SK-N-SH treated with all-trans-retinoic acid at 6 μM for 48 hours (cell line): ENCODE results near the gene CDKL2.
"Not testable (repeated sequence)": the region's sequence is repeated elsewhere in the genome, so short reads cannot be mapped to it uniquely, and the experiment has no call there.

Experiments
- ATAC-seq: fragments of 200-7000 bp; cut with Tn5 transposase; 3 replicates; pipeline ENCODE4 v1.9.1; 2020; ENCODE audit warnings: mild to moderate bottlenecking, moderate library complexity
- BACH2 ChIP-seq: fragments of 250-450 bp; sonication (Bioruptor Pico); IDR thresholded peaks from 2 replicates; pipeline ENCODE4 v1.9.0; 2021; ENCODE audit warnings: mild to moderate bottlenecking, borderline replicate concordance
- CSDC2 ChIP-seq: fragments of 250-450 bp; sonication (Bioruptor Pico); IDR thresholded peaks from 2 replicates; pipeline ENCODE4 v1.5.0; 2020; ENCODE audit warnings: mild to moderate bottlenecking, moderate library complexity
- ESRRG ChIP-seq: fragments of 250-450 bp; sonication (Bioruptor Pico); IDR thresholded peaks from 2 replicates; pipeline ENCODE4 v1.6.1; 2021; ENCODE audit warnings: mild to moderate bottlenecking
- GLIS3 ChIP-seq: fragments of 250-450 bp; sonication (Bioruptor Pico); IDR thresholded peaks from 2 replicates; pipeline ENCODE4 v1.5.0; 2020; ENCODE audit warnings: mild to moderate bottlenecking, moderate library complexity
- ISL1 ChIP-seq: fragments of 250-450 bp; sonication (Bioruptor Pico); IDR thresholded peaks from 2 replicates; pipeline ENCODE4 v2.1.2; 2022; ENCODE audit warnings: mild to moderate bottlenecking, moderate library complexity
- OSR1 ChIP-seq: fragments of 250-450 bp; sonication (Bioruptor Pico); IDR thresholded peaks from 2 replicates; pipeline ENCODE4 v1.8.0; 2022; ENCODE audit warnings: moderate library complexity, mild to moderate bottlenecking, inconsistent platforms
- PPARA ChIP-seq: fragments of 250-450 bp; sonication (Bioruptor Pico); IDR thresholded peaks from 2 replicates; pipeline ENCODE4 v1.5.0; 2020; ENCODE audit warnings: mild to moderate bottlenecking, borderline replicate concordance
- RARB ChIP-seq: fragments of 250-450 bp; sonication (Bioruptor Pico); IDR thresholded peaks from 2 replicates; pipeline ENCODE4 v1.8.0; 2021; ENCODE audit warnings: mild to moderate bottlenecking, moderate library complexity
- TCF4 ChIP-seq: fragments of 250-450 bp; sonication (Bioruptor Pico); IDR thresholded peaks from 2 replicates; pipeline ENCODE4 v1.8.0; 2021; ENCODE audit warnings: mild to moderate bottlenecking, moderate library complexity, borderline replicate concordance
- TOX ChIP-seq: fragments of 250-450 bp; sonication (Bioruptor Pico); IDR thresholded peaks from 2 replicates; pipeline ENCODE4 v1.8.0; 2021; ENCODE audit warnings: mild to moderate bottlenecking, moderate library complexity, borderline replicate concordance
- ZC3H10 ChIP-seq: fragments of 250-450 bp; sonication (Bioruptor Pico); IDR thresholded peaks from 2 replicates; pipeline ENCODE4 v1.5.1; 2021; ENCODE audit warnings: mild to moderate bottlenecking, moderate library complexity
- ZNF565 ChIP-seq: fragments of 450-650 bp; formaldehyde crosslinking; conservative IDR thresholded peaks from 2 replicates; pipeline ENCODE4 v1.5.0; 2020; ENCODE audit warnings: low read depth, mild to moderate bottlenecking, moderate library complexity
- ZNF70 ChIP-seq: fragments of 450-650 bp; formaldehyde crosslinking; IDR thresholded peaks from 2 replicates; pipeline ENCODE4 v1.5.0; 2020; ENCODE audit warnings: mild to moderate bottlenecking, moderate library complexity
- TF ChIP-seq, protein P1 (sequence below): fragments of 250-450 bp; sonication (Bioruptor Pico); IDR thresholded peaks from 2 replicates; pipeline ENCODE4 v1.5.1; 2020; ENCODE audit warnings: low read depth, mild to moderate bottlenecking, moderate library complexity
- TF ChIP-seq, protein P2 (sequence below): fragments of 250-450 bp; sonication (Bioruptor Pico); IDR thresholded peaks from 2 replicates; pipeline ENCODE4 v1.8.0; 2020; ENCODE audit warnings: mild to moderate bottlenecking, moderate library complexity, borderline replicate concordance
- TF ChIP-seq, protein P3 (sequence below): fragments of 250-450 bp; sonication (Bioruptor Pico); IDR thresholded peaks from 2 replicates; pipeline ENCODE4 v1.5.1; 2021; ENCODE audit warnings: mild to moderate bottlenecking, moderate library complexity
- TF ChIP-seq, protein P4 (sequence below): fragments of 250-450 bp; sonication (Bioruptor Pico); IDR thresholded peaks from 2 replicates; pipeline ENCODE4 v1.5.0; 2020; ENCODE audit warnings: mild to moderate bottlenecking, moderate library complexity

The CDKL2 gene

DNA sequence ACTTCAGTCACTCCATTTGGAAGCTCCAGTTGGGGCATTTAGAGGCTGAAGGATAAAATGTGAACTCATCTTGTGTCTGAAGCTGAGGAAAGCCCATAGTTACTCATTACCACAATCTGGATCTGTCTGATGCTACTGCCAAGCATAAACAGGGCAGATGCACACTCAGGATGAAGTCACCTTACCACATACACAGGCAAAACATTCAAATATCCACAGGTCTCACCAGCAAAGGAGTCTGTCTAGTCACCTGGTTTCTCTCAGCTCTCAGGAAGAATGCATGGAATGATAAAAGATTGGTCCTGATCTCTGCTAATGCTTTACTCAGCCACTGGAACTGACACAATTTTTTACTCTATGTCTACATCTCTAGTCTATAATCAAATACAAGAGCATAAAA is 87.5 kb downstream of the CDKL2 start:
- ATAC-seq, result peak; percentile 84
- TF ChIP-seq, protein P1, sequence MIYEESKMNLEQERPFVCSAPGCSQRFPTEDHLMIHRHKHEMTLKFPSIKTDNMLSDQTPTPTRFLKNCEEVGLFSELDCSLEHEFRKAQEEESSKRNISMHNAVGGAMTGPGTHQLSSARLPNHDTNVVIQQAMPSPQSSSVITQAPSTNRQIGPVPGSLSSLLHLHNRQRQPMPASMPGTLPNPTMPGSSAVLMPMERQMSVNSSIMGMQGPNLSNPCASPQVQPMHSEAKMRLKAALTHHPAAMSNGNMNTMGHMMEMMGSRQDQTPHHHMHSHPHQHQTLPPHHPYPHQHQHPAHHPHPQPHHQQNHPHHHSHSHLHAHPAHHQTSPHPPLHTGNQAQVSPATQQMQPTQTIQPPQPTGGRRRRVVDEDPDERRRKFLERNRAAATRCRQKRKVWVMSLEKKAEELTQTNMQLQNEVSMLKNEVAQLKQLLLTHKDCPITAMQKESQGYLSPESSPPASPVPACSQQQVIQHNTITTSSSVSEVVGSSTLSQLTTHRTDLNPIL, result peak; percentile 55; the same call in 1 of the 2 replicates
- no peak for TF ChIP-seq ZNF70
- TF ChIP-seq TCF4, result peak; percentile 40; the same call in 1 of the 2 replicates
- TF ChIP-seq ISL1, result peak; percentile 87

DNA sequence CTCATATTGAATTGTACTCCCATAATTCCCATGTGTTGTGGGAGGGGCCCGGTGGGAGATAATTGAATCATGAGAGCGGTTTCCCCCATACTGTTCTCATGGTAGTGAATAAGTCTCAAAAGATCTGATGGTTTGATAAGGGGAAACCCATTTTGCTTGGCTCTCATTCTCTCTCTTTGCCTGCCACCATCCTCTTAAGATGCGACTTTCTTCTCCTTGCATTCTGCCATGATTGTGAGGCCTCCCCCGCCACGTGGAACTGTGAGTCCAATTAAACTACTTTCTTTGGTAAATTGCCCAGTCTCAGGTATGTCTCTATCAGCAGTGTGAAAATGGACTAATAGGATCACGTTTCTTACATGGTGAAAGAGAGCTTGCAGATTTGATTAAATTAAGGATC is 93.0 kb downstream of the CDKL2 start:
- not testable (repeated sequence) for ATAC-seq

DNA sequence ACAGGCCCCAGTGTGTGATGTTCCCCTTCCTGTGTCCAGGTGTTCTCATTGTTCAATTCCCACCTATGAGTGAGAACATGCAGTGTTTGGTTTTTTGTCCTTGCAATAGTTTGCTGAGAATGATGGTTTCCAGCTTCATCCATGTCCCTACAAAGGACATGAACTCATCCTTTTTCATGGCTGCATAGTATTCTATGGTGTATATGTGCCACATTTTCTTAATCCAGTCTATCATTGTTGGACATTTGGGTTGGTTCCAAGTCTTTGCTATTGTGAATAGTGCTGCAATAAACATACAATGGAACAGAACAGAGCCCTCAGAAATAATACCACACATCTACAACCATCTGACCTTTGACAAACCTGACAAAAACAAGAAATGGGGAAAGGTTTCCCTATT is 96.4 kb downstream of the CDKL2 start:
- ATAC-seq, result not testable (repeated sequence)

DNA sequence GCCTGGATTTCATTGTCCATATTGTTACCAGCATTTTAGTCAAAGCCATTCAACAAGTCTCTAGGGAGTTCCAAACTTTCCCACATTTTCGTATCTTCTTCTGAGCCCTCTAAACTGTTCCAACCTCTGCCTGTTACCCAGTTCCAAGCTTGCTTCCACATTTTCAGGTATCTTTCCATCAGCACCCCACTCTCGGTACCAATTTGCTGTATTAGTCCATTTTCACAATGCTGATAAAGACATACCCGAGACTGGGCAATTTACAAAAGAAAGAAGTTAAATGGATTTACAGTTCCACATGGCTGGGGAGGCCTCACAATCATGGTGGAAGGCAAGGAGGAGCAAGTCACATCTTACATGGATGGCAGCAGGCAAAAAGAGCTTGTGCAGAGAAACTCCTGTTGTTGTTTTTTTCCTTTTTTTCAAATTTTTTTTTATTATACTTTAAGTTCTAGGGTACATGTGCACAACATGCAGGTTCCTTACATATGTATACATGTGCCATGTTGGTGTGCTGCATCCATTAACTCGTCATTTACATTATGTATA is 96.9 kb downstream of the CDKL2 start:
- ATAC-seq, result not testable (repeated sequence)

DNA sequence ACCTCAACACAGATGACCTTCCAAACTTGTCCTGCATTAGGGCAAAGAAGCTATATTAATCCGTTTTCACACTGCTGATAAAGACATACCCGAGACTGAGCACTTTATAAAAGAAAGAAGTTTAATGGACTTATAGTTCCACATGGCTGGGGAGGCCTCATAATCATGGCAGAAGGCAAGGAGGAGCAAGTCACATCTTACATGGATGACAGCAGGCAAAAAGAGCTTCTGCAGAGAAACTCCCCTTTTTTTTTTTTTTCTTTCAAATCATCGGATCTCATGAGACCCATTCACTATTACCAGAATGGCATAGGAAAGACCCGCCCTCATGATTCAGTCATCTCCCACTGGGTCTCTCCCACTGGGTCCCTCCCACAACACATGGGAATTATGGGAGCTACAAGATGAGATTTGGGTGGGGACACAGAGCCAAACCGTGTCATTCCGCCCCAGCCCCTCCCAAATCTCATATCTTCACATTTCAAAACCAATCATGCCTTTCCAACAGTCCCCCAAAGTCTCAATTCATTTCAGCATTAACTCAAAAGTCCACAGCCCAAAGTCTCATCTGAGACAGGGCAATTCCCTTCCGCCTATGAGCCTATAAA is 98.7 kb downstream of the CDKL2 start:
- ATAC-seq, result not testable (repeated sequence)

DNA sequence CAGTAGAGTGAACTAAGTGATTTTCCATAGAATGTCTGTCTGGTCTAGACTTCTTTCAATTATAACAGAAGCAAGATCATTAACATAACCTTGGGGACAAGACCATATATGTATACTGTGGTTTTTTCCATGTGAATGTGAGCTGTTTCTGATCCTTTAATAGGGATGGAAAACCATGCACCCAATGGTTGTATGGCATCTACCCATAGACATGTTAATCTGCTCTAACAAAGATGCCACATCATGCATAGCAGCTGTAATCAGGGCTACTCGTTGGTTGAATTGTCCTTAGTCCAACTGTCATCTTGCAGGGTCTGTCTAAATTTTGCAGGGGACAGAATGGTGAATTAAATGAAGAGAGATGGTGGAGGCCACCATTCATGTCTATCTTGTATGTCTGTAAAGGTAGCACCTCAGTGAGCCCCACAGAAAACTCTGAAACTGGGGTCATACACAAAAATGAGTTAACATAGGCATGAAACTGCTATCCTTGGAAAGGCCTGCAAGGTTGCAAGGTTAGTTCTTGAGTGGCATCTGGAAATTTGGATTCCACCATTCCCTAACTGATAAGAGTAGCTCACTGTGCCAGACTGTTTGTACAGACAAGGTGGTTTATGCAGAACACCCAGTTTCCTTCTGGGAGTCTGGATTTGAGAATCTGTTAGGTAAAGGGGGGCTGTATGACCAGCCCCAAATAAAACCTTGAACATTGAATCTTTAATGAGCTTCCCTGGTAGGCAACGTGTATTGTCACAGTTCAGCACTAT is 99.6 kb downstream of the CDKL2 start:
- ATAC-seq, result no peak
- TF ChIP-seq, protein P2, sequence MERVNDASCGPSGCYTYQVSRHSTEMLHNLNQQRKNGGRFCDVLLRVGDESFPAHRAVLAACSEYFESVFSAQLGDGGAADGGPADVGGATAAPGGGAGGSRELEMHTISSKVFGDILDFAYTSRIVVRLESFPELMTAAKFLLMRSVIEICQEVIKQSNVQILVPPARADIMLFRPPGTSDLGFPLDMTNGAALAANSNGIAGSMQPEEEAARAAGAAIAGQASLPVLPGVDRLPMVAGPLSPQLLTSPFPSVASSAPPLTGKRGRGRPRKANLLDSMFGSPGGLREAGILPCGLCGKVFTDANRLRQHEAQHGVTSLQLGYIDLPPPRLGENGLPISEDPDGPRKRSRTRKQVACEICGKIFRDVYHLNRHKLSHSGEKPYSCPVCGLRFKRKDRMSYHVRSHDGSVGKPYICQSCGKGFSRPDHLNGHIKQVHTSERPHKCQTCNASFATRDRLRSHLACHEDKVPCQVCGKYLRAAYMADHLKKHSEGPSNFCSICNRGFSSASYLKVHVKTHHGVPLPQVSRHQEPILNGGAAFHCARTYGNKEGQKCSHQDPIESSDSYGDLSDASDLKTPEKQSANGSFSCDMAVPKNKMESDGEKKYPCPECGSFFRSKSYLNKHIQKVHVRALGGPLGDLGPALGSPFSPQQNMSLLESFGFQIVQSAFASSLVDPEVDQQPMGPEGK, result no peak
- no peak for TF ChIP-seq ZNF565
- no peak for TF ChIP-seq RARB (CRISPR knock-in tag)
- TF ChIP-seq PPARA (CRISPR knock-in tag), result no peak
- TF ChIP-seq, protein P3, sequence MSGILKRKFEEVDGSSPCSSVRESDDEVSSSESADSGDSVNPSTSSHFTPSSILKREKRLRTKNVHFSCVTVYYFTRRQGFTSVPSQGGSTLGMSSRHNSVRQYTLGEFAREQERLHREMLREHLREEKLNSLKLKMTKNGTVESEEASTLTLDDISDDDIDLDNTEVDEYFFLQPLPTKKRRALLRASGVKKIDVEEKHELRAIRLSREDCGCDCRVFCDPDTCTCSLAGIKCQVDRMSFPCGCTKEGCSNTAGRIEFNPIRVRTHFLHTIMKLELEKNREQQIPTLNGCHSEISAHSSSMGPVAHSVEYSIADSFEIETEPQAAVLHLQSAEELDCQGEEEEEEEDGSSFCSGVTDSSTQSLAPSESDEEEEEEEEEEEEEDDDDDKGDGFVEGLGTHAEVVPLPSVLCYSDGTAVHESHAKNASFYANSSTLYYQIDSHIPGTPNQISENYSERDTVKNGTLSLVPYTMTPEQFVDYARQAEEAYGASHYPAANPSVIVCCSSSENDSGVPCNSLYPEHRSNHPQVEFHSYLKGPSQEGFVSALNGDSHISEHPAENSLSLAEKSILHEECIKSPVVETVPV (CRISPR knock-in tag), result no peak
- no peak for TF ChIP-seq ISL1
- TF ChIP-seq, protein P4, sequence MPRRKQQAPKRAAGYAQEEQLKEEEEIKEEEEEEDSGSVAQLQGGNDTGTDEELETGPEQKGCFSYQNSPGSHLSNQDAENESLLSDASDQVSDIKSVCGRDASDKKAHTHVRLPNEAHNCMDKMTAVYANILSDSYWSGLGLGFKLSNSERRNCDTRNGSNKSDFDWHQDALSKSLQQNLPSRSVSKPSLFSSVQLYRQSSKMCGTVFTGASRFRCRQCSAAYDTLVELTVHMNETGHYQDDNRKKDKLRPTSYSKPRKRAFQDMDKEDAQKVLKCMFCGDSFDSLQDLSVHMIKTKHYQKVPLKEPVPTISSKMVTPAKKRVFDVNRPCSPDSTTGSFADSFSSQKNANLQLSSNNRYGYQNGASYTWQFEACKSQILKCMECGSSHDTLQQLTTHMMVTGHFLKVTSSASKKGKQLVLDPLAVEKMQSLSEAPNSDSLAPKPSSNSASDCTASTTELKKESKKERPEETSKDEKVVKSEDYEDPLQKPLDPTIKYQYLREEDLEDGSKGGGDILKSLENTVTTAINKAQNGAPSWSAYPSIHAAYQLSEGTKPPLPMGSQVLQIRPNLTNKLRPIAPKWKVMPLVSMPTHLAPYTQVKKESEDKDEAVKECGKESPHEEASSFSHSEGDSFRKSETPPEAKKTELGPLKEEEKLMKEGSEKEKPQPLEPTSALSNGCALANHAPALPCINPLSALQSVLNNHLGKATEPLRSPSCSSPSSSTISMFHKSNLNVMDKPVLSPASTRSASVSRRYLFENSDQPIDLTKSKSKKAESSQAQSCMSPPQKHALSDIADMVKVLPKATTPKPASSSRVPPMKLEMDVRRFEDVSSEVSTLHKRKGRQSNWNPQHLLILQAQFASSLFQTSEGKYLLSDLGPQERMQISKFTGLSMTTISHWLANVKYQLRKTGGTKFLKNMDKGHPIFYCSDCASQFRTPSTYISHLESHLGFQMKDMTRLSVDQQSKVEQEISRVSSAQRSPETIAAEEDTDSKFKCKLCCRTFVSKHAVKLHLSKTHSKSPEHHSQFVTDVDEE (CRISPR knock-in tag), result no peak
- no peak for TF ChIP-seq TCF4
- TF ChIP-seq TOX (CRISPR knock-in tag), result no peak
- TF ChIP-seq GLIS3 (CRISPR knock-in tag), result no peak
- no peak for TF ChIP-seq ZC3H10
- no peak for TF ChIP-seq OSR1 (CRISPR knock-in tag)
- TF ChIP-seq, protein P1, result no peak
- no peak for TF ChIP-seq ZNF70
- no peak for TF ChIP-seq ESRRG (CRISPR knock-in tag)
- TF ChIP-seq BACH2 (CRISPR knock-in tag), result no peak
- TF ChIP-seq CSDC2 (CRISPR knock-in tag), result no peak
- TF ChIP-seq, all 23 proteins: peak for 0
